Subcutaneous abdominal adipose tissue (tissue), 5 donors: Measurements from ENCODE around the gene IL17RC.

Experiments used
- H3K27ac ChIP-seq: one replicate; pipeline ENCODE4 v1.7.0; 2013; ENCODE audit warnings: low read depth, mild to moderate bottlenecking, inconsistent platforms, low read length, moderate library complexity
- H3K27me3 ChIP-seq, 5 donors: one replicate each; pipeline ENCODE4 v1.7.0; 2013; ENCODE audit warnings: low read length in 5 of 5, inconsistent platforms in 1 of 5; ENCODE audit not compliant: control insufficient read depth in 5 of 5, insufficient read depth in 4 of 5
- H3K36me3 ChIP-seq, 5 donors: one replicate each; pipeline ENCODE4 v1.7.0; 2013; ENCODE audit warnings: low read length in 5 of 5; ENCODE audit not compliant: control insufficient read depth in 5 of 5, insufficient read depth in 5 of 5
- H3K4me1 ChIP-seq, 5 donors: one replicate each; pipeline ENCODE4 v1.7.0; 2013; ENCODE audit warnings: low read length in 5 of 5, mild to moderate bottlenecking in 3 of 5, moderate library complexity in 1 of 5; ENCODE audit not compliant: control insufficient read depth in 5 of 5, insufficient read depth in 5 of 5
- H3K4me3 ChIP-seq, 5 donors: one replicate each; pipeline ENCODE4 v1.7.0; 2013; ENCODE audit warnings: low read length in 5 of 5, low read depth in 1 of 5
- H3K9ac ChIP-seq, 5 donors: one replicate each; pipeline ENCODE4 v1.7.0; 2013; ENCODE audit warnings: low read length in 5 of 5, mild to moderate bottlenecking in 4 of 5, moderate library complexity in 3 of 5
- H3K9me3 ChIP-seq, 5 donors: one replicate each; pipeline ENCODE4 v1.7.0; 2013; ENCODE audit warnings: low read length in 5 of 5; ENCODE audit not compliant: control insufficient read depth in 5 of 5
- donor health status: healthy.
- donor health status: healthy.
- donor health status: healthy.
- donor health status: healthy.
- donor health status: healthy.

IL17RC gene

GRCh38 chr3:9902372-9903237 lies 14.3 kb upstream of the IL17RC start, which contains the start of gene IL17RE:
Gene IL17RE, plus strand, starts transcription at chr3:9902848. Its CDS starts 85 bp downstream, at chr3:9902933.
- H3K27me3 ChIP-seq = no peaks in the 10 kb centered on the region
- H3K27ac ChIP-seq = peak within 1 kb of the TSS; percentile 81
- peak within 1 kb of the TSS; percentile 31 to 77 (median 70) for H3K9ac ChIP-seq
- peaks cover 10 to 39% (median 32%) of the 10 kb centered on the region in 5 donors for H3K4me1 ChIP-seq
- peaks cover 0 to 9% (median 7%) of the 10 kb centered on the region in 5 donors for H3K36me3 ChIP-seq
- no peaks in the 10 kb centered on the region for H3K9me3 ChIP-seq
- peak within 1 kb of the TSS; percentile 63 to 81 (median 66) for H3K4me3 ChIP-seq

GRCh38 chr3:9903238-9903624 lies 13.7 kb upstream of the IL17RC start:
- Histone ChIP-seq H3K27ac (peak overlapping the region; percentile 81), H3K4me3 (peak overlapping the region; percentile 63 to 81 (median 66)), H3K4me1 (peaks cover 9 to 33% (median 26%) of the 10 kb centered on the region in 5 donors), H3K36me3 (peaks cover 0 to 16% (median 11%) of the 10 kb centered on the region in 5 donors), H3K9me3 (no peaks in the 10 kb centered on the region), H3K9ac (peak overlapping the region; percentile 31 to 77 (median 70)), H3K27me3 (no peaks in the 10 kb centered on the region)

GRCh38 chr3:9903904-9904303 lies 13.0 kb upstream of the IL17RC start:
- Histone ChIP-seq H3K27ac (peak overlapping the region; percentile 37), H3K27me3 (no peaks in the 10 kb centered on the region), H3K36me3 (peaks cover 0 to 22% (median 13%) of the 10 kb centered on the region in 5 donors), H3K4me1 (peaks cover 7 to 26% (median 22%) of the 10 kb centered on the region in 5 donors), H3K4me3 (peak overlapping the region in 2 of 5 donors; percentile 63 to 65), H3K9me3 (no peaks in the 10 kb centered on the region), H3K9ac (peak overlapping the region in 2 of 5 donors; percentile 18 to 29)

GRCh38 chr3:9906480-9906879 lies 10.4 kb upstream of the IL17RC start:
- Histone ChIP-seq H3K36me3 (peaks cover 0 to 40% (median 20%) of the 10 kb centered on the region in 5 donors), H3K27ac (no peak overlapping the region), H3K4me3 (no peak overlapping the region), H3K9me3 (no peaks in the 10 kb centered on the region), H3K4me1 (peaks cover 7 to 23% (median 21%) of the 10 kb centered on the region in 5 donors), H3K9ac (no peak overlapping the region), H3K27me3 (no peaks in the 10 kb centered on the region)

- H3K27me3 ChIP-seq = no peaks in the 10 kb centered on the region
- no peak overlapping the region for H3K4me3 ChIP-seq
- no peak overlapping the region for H3K9ac ChIP-seq
- no peaks in the 10 kb centered on the region for H3K9me3 ChIP-seq
- peaks cover 0 to 49% (median 20%) of the 10 kb centered on the region in 5 donors for H3K36me3 ChIP-seq
- no peak overlapping the region for H3K27ac ChIP-seq
- peaks cover 4 to 9% (median 8%) of the 10 kb centered on the region in 5 donors for H3K4me1 ChIP-seq
Measured at GRCh38 chr3:9908286-9908685, 8.6 kb upstream of the IL17RC start.

GRCh38 chr3:9909221-9910013 lies 7.5 kb upstream of the IL17RC start:
- Histone ChIP-seq H3K9me3 (no peaks in the 10 kb centered on the region), H3K27ac (no peak overlapping the region)

GRCh38 chr3:9911863-9912262 lies 5.0 kb upstream of the IL17RC start:
- H3K27me3 ChIP-seq = no peaks in the 10 kb centered on the region
- H3K9ac ChIP-seq = no peak overlapping the region
- H3K4me3 ChIP-seq = no peak overlapping the region
- H3K9me3 ChIP-seq = no peaks in the 10 kb centered on the region
- peaks cover 0 to 43% (median 15%) of the 10 kb centered on the region in 5 donors for H3K36me3 ChIP-seq
- no peak overlapping the region for H3K27ac ChIP-seq
- H3K4me1 ChIP-seq = peaks cover 6 to 35% (median 30%) of the 10 kb centered on the region in 5 donors

More at GRCh38 chr3:9909221-9910013, 7.5 kb upstream of the IL17RC start:
- Histone ChIP-seq H3K27me3 (no peaks in the 10 kb centered on the region), H3K4me3 (no peak overlapping the region), H3K9ac (no peak overlapping the region), H3K36me3 (peaks cover 0 to 49% (median 20%) of the 10 kb centered on the region in 5 donors), H3K4me1 (peaks cover 2 to 12% (median 11%) of the 10 kb centered on the region in 5 donors)

- H3K27me3 ChIP-seq = no peaks in the 10 kb centered on the region
Measured at GRCh38 chr3:9912294-9912935, 4.5 kb upstream of the IL17RC start.

GRCh38 chr3:9913601-9914000 lies 3.3 kb upstream of the IL17RC start:
- Histone ChIP-seq H3K27ac (peak overlapping the region; percentile 95), H3K9ac (peak overlapping the region in 2 of 5 donors; percentile 33 to 68), H3K4me1 (peaks cover 12 to 48% (median 43%) of the 10 kb centered on the region in 5 donors), H3K27me3 (no peaks in the 10 kb centered on the region), H3K9me3 (no peaks in the 10 kb centered on the region), H3K4me3 (no peak overlapping the region), H3K36me3 (peaks cover 0 to 29% (median 7%) of the 10 kb centered on the region in 5 donors)

More at GRCh38 chr3:9912294-9912935, 4.5 kb upstream of the IL17RC start:
- Histone ChIP-seq H3K4me1 (peaks cover 8 to 40% (median 35%) of the 10 kb centered on the region in 5 donors), H3K4me3 (no peak overlapping the region), H3K9me3 (no peaks in the 10 kb centered on the region), H3K36me3 (peaks cover 0 to 40% (median 15%) of the 10 kb centered on the region in 5 donors), H3K9ac (no peak overlapping the region), H3K27ac (no peak overlapping the region)
